ENCODE data around the gene YPEL2.
"Not testable (repeated sequence)": the region's sequence is repeated elsewhere in the genome, so short reads cannot be mapped to it uniquely, and the experiment has no call there.

YPEL2 gene

DNA sequence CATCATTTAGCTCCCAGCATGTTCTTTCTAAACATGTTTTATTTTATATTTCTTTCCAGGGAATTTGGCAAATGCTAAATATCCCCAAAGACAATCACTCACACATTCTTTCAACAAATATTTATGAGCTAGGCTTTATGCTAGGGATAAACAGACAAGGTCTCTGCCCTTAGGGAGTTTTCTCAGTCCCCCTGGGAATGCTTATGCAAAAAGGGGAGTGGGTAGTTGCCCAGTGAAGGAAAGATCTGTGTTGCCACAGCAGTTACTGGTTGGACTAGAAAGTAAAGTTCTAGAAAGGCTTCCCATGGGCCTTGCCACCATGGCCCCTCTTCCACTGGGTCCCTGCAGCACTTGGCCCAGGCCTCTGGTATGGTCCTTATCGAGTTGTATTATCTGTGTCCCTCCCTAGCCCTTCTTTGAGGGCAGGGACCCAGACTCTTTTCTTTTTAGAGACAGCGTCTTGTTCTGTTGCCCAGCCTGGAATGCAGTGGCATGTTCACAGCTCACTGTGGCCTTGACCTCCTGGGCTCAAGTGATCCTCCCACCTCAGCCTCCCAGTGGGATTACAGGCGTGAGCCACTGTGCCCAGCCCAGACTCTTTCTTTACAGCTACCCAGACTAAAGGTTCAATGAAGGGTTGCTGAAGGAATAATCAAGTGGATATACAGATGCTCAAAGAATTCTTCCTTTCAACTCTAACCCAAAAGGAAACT is 78.0 kb downstream of the YPEL2 start:
- no peak for DNase-seq

DNA sequence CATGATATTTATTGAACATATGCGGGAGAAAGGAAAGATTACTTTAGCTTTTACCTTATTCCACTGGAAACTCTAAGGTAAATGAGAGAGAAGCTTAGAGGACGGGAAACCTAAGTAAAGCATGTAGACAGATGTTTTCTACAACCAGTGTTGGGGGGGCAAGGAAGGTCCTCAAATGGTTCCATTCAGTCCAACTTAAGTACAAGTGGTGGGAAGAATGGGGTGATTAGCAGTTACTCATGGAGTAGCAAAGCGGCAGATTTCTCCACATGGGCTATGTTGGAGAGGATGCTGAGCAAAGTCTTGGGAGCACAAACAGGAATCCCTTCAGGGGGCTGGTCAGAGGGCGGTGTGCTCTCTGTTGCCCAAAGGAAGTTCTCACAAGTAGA is 78.6 kb downstream of the YPEL2 start:
- no peak for DNase-seq

DNA sequence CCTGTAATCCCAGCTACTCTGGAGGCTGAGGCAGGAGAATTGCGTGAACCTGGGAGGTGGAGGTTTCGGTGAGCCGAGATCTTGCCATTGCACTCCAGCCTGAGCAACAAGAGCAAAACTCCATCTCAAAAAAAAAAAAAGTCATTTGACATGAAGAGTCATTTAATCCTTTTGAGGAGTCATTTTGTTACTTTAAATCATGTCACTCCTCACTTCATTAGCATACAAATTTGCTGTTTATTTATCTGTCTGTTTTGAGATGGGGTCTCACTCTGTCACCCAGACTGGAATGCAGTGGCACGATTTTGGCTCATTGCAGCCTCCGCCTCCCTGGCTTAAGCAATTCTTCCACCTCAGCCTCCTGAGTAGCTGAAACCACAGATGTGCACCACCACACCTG is 81.0 kb downstream of the YPEL2 start:
- not testable (repeated sequence) for DNase-seq

DNA sequence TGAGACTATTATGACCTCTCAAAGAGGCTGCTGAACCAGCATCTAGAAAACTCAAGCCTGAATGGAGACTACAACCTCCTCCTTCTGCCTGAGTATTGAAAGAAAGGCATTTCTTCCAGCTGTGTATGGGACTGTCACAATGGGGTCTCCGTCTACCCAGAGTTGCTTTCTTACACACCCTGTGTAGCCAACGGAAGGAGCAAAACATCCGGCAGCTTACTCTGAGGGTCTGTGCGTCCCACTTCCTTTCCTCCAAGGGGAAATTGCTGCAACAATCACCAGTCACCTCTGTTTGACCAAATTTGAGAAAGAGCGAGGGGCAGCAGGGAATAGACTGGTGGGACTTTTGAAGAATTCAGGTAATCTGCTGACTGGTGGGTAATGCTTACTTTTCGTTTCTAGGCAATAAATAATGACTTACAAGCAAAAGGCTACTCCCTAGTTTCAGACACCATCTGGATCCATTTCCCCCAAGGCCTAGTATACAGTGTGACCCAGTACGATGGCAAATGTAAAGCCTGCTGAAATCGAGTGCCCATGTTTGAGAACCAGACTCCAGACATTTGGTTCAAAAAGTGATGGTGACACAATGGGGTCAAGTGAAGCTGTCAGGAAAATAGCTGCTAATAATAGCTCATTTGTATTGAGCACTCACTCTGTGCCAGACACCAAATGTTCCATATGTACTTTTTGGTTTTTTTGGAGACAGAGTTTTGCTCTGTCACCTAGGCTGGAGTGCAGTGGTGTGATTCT is 81.7 kb downstream of the YPEL2 start:
- DNase-seq = no peak

DNA sequence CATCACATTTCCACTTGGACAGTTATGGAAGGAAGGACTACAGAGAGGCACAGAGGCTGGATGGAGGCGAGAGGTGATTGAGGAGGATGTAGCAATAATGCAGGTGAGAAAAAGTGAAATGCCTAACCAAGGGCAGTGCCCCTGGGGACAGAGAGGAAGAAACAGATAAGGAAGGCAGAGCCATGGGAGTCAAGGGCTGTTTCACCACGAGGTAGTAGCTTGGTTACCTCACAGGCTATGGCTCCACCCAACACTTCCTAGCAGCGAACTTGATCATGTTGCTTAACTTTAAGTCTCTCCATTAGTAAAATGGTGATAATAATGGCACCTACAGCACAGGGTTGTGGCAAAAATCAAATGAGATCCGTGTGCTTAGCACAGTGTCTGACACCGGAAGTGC is 83.9 kb downstream of the YPEL2 start:
- DNase-seq = no peak

- DNase-seq = no peak
These were observed 84.7 kb downstream of the YPEL2 start for GRCh38 chr17:59416184-59416583.

- no peak for DNase-seq
These were observed 86.0 kb downstream of the YPEL2 start for GRCh38 chr17:59417452-59417851.

GRCh38 chr17:59418732-59419166 is 87.3 kb downstream of the YPEL2 start:
- no peak for DNase-seq

DNA sequence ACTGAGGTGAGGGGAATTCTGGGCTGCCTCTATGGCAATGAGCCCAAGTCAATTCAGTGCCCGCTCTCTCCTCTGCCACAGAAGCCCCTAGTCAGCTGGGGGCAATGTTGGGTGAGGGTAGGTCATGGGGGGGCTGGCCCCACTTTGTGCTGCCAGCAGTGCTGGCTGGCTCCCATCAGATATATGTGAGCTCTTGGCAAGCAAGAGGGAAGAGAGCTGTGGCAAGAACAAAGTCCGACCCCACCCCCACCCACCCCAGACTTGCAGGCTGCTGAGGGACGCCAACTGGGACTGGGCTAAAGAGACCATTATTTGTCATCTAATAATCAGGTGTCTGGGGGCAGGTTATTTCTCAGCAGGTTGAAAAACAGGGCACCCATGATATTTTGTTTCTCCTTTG is 89.4 kb downstream of the YPEL2 start:
- no peak for DNase-seq

DNA sequence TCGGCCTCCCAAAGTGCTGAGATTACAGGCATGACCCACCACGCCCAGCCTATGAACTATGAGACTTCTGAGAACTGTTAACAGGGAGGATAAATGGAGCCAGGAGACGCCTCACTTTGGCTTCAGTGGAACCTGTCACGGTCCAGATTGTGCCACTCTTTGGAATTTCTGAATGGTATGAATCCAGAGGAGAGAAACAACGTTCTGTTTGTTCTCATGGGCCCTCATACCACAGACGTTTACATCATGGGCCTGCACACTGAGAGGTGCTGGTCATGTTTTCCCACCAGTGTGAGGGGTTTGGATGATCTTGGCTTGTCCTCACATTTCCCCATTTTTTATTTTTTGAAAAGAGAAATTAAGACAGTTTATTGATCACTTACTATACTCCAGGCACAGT is 90.3 kb downstream of the YPEL2 start:
- no peak for DNase-seq

GRCh38 chr17:59423137-59423724 is 91.8 kb downstream of the YPEL2 start:
- DNase-seq = no peak

GRCh38 chr17:59423903-59424302 is 92.4 kb downstream of the YPEL2 start:
- no peak for DNase-seq

GRCh38 chr17:59424331-59424730 is 92.9 kb downstream of the YPEL2 start:
- DNase-seq = no peak

DNA sequence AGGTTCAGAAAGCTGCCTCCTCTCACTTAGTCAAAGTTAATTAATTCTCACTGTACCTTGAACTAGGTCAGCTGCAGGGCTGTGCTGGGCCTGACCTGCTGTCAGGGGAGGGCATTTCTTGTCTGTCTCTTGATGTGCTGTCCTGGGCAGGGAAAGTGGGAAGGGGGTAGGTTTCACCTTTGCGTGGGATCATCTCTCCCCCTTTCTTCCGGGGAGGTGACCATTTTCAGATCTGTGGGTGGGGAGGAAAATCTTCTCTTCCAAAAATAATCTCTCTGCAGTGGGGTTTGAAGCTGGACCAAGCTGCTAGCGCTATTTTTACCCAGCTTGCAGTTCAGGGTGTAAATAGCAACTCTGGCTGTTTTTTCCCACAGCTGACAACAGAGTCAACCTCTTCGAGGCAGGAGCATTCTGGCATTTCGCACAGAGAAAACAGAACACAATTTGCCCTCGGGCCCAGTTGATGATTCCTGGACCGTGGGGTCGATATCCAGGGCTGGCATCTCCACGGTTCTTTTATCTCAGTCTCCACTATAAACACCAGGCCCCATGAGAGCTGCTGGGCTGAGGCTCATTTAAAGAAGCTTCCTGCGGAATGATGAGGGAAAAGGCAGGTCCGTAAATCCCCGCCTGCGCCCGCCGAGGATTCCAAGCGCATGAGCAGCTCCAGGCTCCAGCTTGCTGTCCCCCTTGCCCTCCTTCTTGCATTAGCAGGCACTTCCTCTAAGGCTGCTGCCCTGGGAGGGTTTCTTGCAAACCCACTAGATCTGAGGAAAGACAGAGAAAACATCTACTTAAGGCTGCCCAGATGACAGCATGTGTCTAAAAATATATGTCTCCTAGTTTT is 93.9 kb downstream of the YPEL2 start:
- no peak for DNase-seq

- DNase-seq = no peak
These were observed 94.6 kb downstream of the YPEL2 start for GRCh38 chr17:59426031-59426430.

DNA sequence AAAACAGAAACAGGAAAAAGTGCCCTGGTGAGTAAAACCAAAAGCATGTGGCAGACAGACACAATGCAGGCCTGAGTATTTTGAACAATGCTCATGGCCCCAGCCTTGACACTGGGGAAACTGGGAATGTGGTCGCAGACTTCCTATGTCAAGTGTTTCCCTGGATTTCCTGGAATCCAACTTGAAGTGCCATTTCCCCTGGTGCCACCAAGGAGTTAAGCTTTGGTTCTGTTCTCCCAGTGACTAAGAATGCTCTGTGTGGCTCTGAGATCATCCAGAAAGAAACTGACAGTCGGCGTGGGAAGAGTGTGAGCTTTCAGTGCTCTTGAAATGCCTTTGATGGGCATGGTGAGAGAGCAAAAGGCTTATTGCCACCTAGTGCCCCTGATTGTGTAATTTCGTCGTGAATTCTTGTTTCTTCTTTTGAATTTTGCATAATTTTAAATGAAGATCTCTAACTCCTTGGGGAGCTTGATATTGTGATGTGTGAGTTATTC is 96.0 kb downstream of the YPEL2 start:
- no peak for DNase-seq

GRCh38 chr17:59427996-59428395 is 96.5 kb downstream of the YPEL2 start:
- no peak for DNase-seq

DNA sequence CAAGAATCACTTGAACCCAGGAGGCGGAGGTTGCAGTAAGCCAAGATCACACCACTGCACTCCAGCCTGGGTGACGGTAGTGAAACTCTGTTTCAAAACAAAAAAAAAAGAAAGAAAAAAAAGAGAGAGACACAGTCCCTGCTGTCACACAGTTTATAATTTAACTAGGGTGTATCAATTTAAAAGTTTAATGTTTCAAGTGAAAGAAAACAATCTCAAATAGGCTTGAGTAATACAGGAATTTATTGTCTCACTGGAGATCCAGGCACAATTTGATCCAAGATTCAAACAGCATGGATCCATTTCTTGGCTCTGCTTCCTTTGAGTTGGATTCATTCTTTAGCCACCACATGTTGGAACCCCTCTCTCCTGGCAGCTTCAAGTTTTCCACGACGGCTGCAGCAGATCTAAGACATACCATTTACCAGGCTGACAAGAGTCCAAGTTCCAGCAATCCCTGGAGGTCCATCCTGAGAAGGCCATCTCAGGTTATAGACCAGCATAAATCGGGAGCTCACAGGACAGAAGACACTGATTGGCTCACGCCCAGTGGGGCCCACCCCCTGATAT is 97.5 kb downstream of the YPEL2 start:
- DNase-seq = no peak

DNA sequence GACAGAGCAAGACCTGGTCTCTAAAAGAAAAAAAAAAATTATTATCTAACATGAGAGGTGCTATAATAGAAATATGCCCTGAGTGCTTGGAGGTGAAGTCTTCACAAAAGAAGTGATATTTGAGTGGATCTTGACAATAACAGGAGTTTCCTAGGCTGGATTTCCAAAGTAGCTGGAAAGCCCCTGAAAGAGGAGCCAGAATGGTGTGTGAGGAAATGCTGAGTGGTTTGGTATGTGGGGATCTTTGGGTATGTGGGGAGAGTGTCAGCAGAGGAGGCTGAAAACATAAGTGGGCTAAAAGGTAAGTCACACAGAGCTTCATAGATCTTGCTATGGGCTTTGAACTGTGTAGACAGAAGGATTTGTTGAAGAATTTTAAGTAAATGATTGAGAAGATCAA is 100.1 kb downstream of the YPEL2 start:
- DNase-seq = no peak

- DNase-seq = no peak
These were observed 101.2 kb downstream of the YPEL2 start for GRCh38 chr17:59432657-59433056.

GRCh38 chr17:59433586-59433985 is 102.1 kb downstream of the YPEL2 start:
- DNase-seq = no peak

- DNase-seq = no peak
These were observed 103.0 kb downstream of the YPEL2 start for GRCh38 chr17:59434429-59434828.

GRCh38 chr17:59435238-59435637 is 103.8 kb downstream of the YPEL2 start:
- DNase-seq = no peak

Measured in CD4-positive, alpha-beta T cell treated with Interleukin-12 subunit alpha and Interleukin-12 subunit beta, for 1 hour (primary cell).